H1 (cell line): ENCODE data around the gene WNT9B. TPM values are rescaled to one million over a fixed set of nuclear protein-coding genes. Genes with fewer than 3 reads are reported as not detected.

ENCODE experiments used
- CTCF ChIA-PET: fragments of 300-600 bp; sonication (Branson Sonifier 250); formaldehyde crosslinking; loops from one replicate; lab custom pipeline; 2021; ENCODE audit not compliant: partially characterized antibody; lab: Charles Lee
- POLR2A ChIA-PET: fragments of 300-600 bp; sonication (Branson Sonifier 250); formaldehyde crosslinking; loops from one replicate; lab custom pipeline; 2021; ENCODE audit warnings: inconsistent platforms; ENCODE audit not compliant: partially characterized antibody; lab: Charles Lee
- DNase-seq, 2 experiments: peaks; one replicate each; pipeline versions ENCODE4 v3.0.0 to v3.0.0-alpha.2; 2010 to 2022; ENCODE audit warnings: low spot score in 2 of 2, low read depth in 1 of 2, mixed read lengths in 1 of 2
- FAIRE-seq: peaks from 2 replicates; lab custom pipeline; 2011; peaks lifted over from hg19 to GRCh38; lab: Jason Lieb, UNC
- H2AFZ ChIP-seq: 2 replicates; pipeline ENCODE4 v1.8.1; 2012; ENCODE audit warnings: low read length, inconsistent platforms
- H2AK5ac ChIP-seq: 2 replicates; pipeline ENCODE4 v1.6.1; 2013; ENCODE audit warnings: low read depth, low read length
- H2BK120ac ChIP-seq: replicated peaks from 2 replicates; pipeline ENCODE3; 2013; ENCODE audit warnings: low read depth, low read length, inconsistent platforms
- H2BK12ac ChIP-seq: 2 replicates; pipeline ENCODE4 v1.6.1; 2013; ENCODE audit warnings: low read depth, low read length
- H2BK15ac ChIP-seq: 2 replicates; pipeline ENCODE4 v1.6.1; 2013; ENCODE audit warnings: low read length
- H2BK20ac ChIP-seq: 2 replicates; pipeline ENCODE4 v1.6.1; 2013; ENCODE audit warnings: low read length
- H2BK5ac ChIP-seq: 2 replicates; pipeline ENCODE4 v1.6.1; 2013; ENCODE audit warnings: low read depth, low read length
- H3K14ac ChIP-seq: 2 replicates; pipeline ENCODE4 v1.6.1; 2013; ENCODE audit warnings: inconsistent platforms; ENCODE audit not compliant: insufficient read length
- H3K18ac ChIP-seq: 2 replicates; pipeline ENCODE4 v1.6.1; 2013; ENCODE audit warnings: low read length; ENCODE audit errors: extremely low read depth
- H3K23ac ChIP-seq: 2 replicates; pipeline ENCODE4 v1.6.1; 2013; ENCODE audit warnings: inconsistent platforms; ENCODE audit not compliant: insufficient read length
- H3K23me2 ChIP-seq: 2 replicates; pipeline ENCODE4 v1.6.1; 2013; ENCODE audit warnings: low read depth, low read length
- H3K27ac ChIP-seq: 2 replicates; pipeline ENCODE4 v1.6.1; 2011; ENCODE audit warnings: low read depth, low read length, inconsistent platforms
- H3K27me3 ChIP-seq, 4 experiments: replicated peaks in 1 of 4; 1 replicate in 1 of 4; 2 replicates in 3 of 4; pipeline versions ENCODE4 v1.6.1 to v1.8.1; 2011 to 2013; ENCODE audit warnings: low read length in 3 of 4, mild to moderate bottlenecking in 3 of 4, inconsistent platforms in 2 of 4, mixed read lengths in 2 of 4, moderate library complexity in 1 of 4; ENCODE audit not compliant: control insufficient read depth in 3 of 4, insufficient read depth in 3 of 4; ENCODE audit errors: extremely low read depth in 1 of 4
- H3K36me3 ChIP-seq, 4 experiments: 2 replicates each; pipeline versions ENCODE4 v1.6.1 to v1.8.1; 2011 to 2013; ENCODE audit warnings: mild to moderate bottlenecking in 4 of 4, low read length in 3 of 4, moderate library complexity in 2 of 4, control low read depth in 1 of 4, inconsistent platforms in 1 of 4; ENCODE audit not compliant: insufficient read depth in 4 of 4, control insufficient read depth in 2 of 4
- H3K4ac ChIP-seq: replicated peaks from 2 replicates; pipeline ENCODE3; 2013; ENCODE audit warnings: low read length, low read depth, mixed read lengths, inconsistent platforms; ENCODE audit not compliant: insufficient read length
- H3K4me1 ChIP-seq, 4 experiments: replicated peaks in 1 of 4; 1 replicate in 1 of 4; 2 replicates in 3 of 4; pipeline versions ENCODE4 v1.6.1 to v1.8.1; 2011 to 2013; ENCODE audit warnings: low read length in 3 of 4, inconsistent platforms in 2 of 4, mixed read lengths in 1 of 4; ENCODE audit not compliant: insufficient read depth in 4 of 4, control insufficient read depth in 3 of 4
- H3K4me2 ChIP-seq, 2 experiments: 2 replicates each; pipeline versions ENCODE4 v1.6.1 to v1.8.1; 2011 to 2013; ENCODE audit warnings: low read depth in 2 of 2, low read length in 2 of 2, control low read depth in 1 of 2, inconsistent platforms in 1 of 2, mild to moderate bottlenecking in 1 of 2; ENCODE audit not compliant: insufficient read depth in 1 of 2
- H3K4me3 ChIP-seq, 4 experiments: fragments of 200-600, 300-600 bp in 1 of 4; sonication (generic), shearing (Covaris generic), sonication (Bioruptor Twin) in 1 of 4; 2 replicates each; pipeline versions ENCODE4 v1.5.1 to v1.8.1; 2011 to 2016; ENCODE audit warnings: low read length in 4 of 4, low read depth in 3 of 4, control low read depth in 2 of 4, inconsistent platforms in 2 of 4, mild to moderate bottlenecking in 2 of 4, mixed read lengths in 1 of 4, moderate library complexity in 1 of 4; ENCODE audit not compliant: insufficient read depth in 2 of 4; ENCODE audit errors: extremely low read depth in 1 of 4
- H3K56ac ChIP-seq: replicated peaks from 2 replicates; pipeline ENCODE3; 2013; ENCODE audit warnings: low read depth, mild to moderate bottlenecking, mixed read lengths, low read length, inconsistent platforms; ENCODE audit not compliant: insufficient read length
- H3K79me1 ChIP-seq: 2 replicates; pipeline ENCODE4 v1.6.1; 2013; ENCODE audit warnings: low read depth, low read length, control low read depth
- H3K79me2 ChIP-seq, 2 experiments: 2 replicates each; pipeline versions ENCODE4 v1.6.1 to v1.8.1; 2012 to 2013; ENCODE audit warnings: low read length in 2 of 2, mild to moderate bottlenecking in 2 of 2, inconsistent platforms in 1 of 2; ENCODE audit not compliant: insufficient read depth in 2 of 2, control insufficient read depth in 1 of 2
- H3K9ac ChIP-seq, 4 experiments: replicated peaks in 1 of 4; 1 replicate in 1 of 4; 2 replicates in 3 of 4; pipeline versions ENCODE4 v1.6.1 to v1.8.1; 2011 to 2013; ENCODE audit warnings: low read depth in 3 of 4, low read length in 3 of 4, control low read depth in 2 of 4, mild to moderate bottlenecking in 2 of 4, moderate library complexity in 2 of 4, inconsistent platforms in 1 of 4; ENCODE audit errors: extremely low read depth in 1 of 4
- H3K9me3 ChIP-seq, 2 experiments: 2 replicates each; pipeline versions ENCODE4 v1.6.1 to v1.8.1; 2012 to 2013; ENCODE audit warnings: mild to moderate bottlenecking in 2 of 2, moderate library complexity in 2 of 2, control low read depth in 1 of 2, inconsistent platforms in 1 of 2, low read depth in 1 of 2, low read length in 1 of 2, mixed read lengths in 1 of 2; ENCODE audit not compliant: insufficient read depth in 2 of 2
- H4K20me1 ChIP-seq, 2 experiments: replicated peaks in 1 of 2; 2 replicates each; pipeline versions ENCODE3 to v1.8.1; 2011 to 2013; ENCODE audit warnings: inconsistent platforms in 2 of 2, low read length in 2 of 2, mild to moderate bottlenecking in 1 of 2; ENCODE audit not compliant: insufficient read depth in 2 of 2, control insufficient read depth in 1 of 2
- H4K5ac ChIP-seq: 2 replicates; pipeline ENCODE4 v1.6.1; 2013; ENCODE audit warnings: low read length, low read depth, mixed read lengths, inconsistent platforms; ENCODE audit not compliant: insufficient read length
- H4K8ac ChIP-seq: 2 replicates; pipeline ENCODE4 v1.8.0; 2013; ENCODE audit warnings: mild to moderate bottlenecking, moderate library complexity, low read length, inconsistent platforms; ENCODE audit not compliant: insufficient read depth; ENCODE audit errors: extremely low read depth
- H4K91ac ChIP-seq: replicated peaks from 2 replicates; pipeline ENCODE3; 2013; ENCODE audit warnings: low read length, mixed read lengths, inconsistent platforms; ENCODE audit not compliant: insufficient read length
- EP300 ChIP-seq, 2 experiments: IDR thresholded peaks; 1 replicate in 1 of 2; 2 replicates in 1 of 2; pipeline ENCODE4 v1.6.1; 2011 to 2012; ENCODE audit warnings: low read depth in 2 of 2, low read length in 2 of 2, mild to moderate bottlenecking in 2 of 2, borderline replicate concordance in 1 of 2, inconsistent platforms in 1 of 2, moderate library complexity in 1 of 2
- WGBS, 2 experiments: shearing (Covaris generic) in 1 of 2; methylation state at CpG; one replicate each; pipeline versions ENCODE4 v1.1.6 to v1.1.7; 2013 to 2015; ENCODE audit warnings: low lambda C conversion rate in 2 of 2, mixed read lengths in 2 of 2, inconsistent platforms in 1 of 2, low coverage in 1 of 2, missing lambda C conversion rate in 1 of 2; ENCODE audit not compliant: insufficient replicate concordance in 2 of 2, insufficient coverage in 1 of 2, insufficient read length in 1 of 2; ENCODE audit errors: extremely low coverage in 1 of 2, missing lambda C conversion rate in 1 of 2; 5-methylcytosine and 5-hydroxymethylcytosine counted together
- polyA plus RNA-seq, 7 experiments: library from polyadenylated mRNA; depleted of rRNA in 3 of 7; stranded (reverse) in 5 of 7; unstranded in 2 of 7; fragments of >200 nt in 5 of 7; fragments of 200-250 nt in 2 of 7; gene quantifications; 1 replicate in 5 of 7; 2 replicates in 1 of 7; 4 replicates in 1 of 7; pipeline versions ENCODE4 v1.2.1 to v1.2.3, GENCODE V29; 2011 to 2013; ENCODE audit warnings: missing spikeins in 2 of 7, mixed read lengths in 2 of 7
- total RNA-seq: library from RNA; stranded (reverse); fragmentation: NEBNext Ultra II Directional; extraction: Animal tissue kit (Norgen Biotek cat#: 25700); gene quantifications from 2 replicates; pipeline ENCODE4 v1.2.1, GENCODE V29; 2021

WNT9B gene
- total and polyA plus RNA-seq, 2 of the 8 experiments (the other 6 are each of a cell fraction or from before 2014, with no cell fraction given) = 0.21 TPM; not detected in 1

DNA sequence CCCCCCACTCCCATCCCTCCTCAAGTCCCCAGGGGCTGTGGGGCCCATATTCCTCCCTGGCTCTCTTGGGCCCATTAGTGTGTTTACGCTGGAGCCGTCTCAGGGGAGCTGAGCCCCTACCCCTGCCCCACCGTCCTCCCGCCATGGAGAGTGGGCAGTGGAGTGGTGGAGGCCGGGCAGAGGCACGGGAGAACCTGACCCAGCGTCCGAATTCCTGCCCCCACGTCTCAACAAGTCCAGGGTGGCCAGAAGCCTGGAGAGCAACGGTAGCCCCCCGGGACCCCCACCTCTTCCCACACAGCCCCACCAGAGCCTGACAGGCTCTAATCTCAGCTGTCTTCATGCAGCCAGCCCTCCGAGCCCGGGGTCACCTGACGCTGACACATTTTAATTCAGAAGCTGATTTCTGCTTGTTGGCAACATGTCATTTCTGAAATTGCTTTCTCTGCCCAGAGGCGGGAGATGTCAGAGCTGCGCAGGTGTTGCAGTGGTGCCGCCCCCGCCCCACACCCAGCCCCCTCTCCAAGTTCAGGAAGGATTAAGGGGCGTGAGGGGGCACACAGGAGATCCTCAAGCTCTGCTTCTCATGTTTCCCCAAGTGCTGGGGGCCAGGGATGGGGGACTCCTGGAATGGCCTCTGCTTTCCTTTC, 32.6 kb downstream of the WNT9B start:
- Histone ChIP-seq H3K4ac (no peak overlapping the region), H3K23me2 (no peaks in the 10 kb centered on the region), H2BK15ac (no peak overlapping the region), H3K56ac (no peak overlapping the region), H3K9ac (no peak overlapping the region), H3K27me3 (no peaks in the 10 kb centered on the region), H3K4me2 (no peak overlapping the region), H3K14ac (no peak overlapping the region), H4K20me1 (no peaks in the 10 kb centered on the region), H4K91ac (no peak overlapping the region), H2BK20ac (no peak overlapping the region), H3K79me1 (no peaks in the 10 kb centered on the region), H3K27ac (no peak overlapping the region), H3K9me3 (no peaks in the 10 kb centered on the region), H3K36me3 (no peaks in the 10 kb centered on the region), H4K8ac (peak overlapping the region; percentile 18; the same call in 1 of the 2 replicates), H2AK5ac (no peak overlapping the region), H4K5ac (no peak overlapping the region), H3K23ac (no peak overlapping the region), H3K79me2 (no peaks in the 10 kb centered on the region), H2BK120ac (no peak overlapping the region), H3K18ac (no peak overlapping the region), H2BK12ac (no peak overlapping the region), H2AFZ (no peak overlapping the region), H2BK5ac (no peak overlapping the region), H3K4me3 (no peak overlapping the region), H3K4me1 (no peaks in the 10 kb centered on the region)
- WGBS, 2 experiments = 93% methylated on average over 17 of the region's 19 CpGs; no CpG with 5 or more reads in 1 of the 2 experiments
- FAIRE-seq = no peak
- DNase-seq = no peak
- ChIA-PET CTCF (interaction anchor here (0.7 to 4.3 kb wide), 4 partner anchors 9 to 39 kb away, joined by 3 to 41 read pairs (median 3); no protein-coding TSS in a partner anchor), POLR2A (no interaction called here)
- TF ChIP-seq EP300 (IDR thresholded peaks at IDR 0.05; ENCODE audit: borderline replicate concordance in 1 of 2, low read depth in 2 of 2, low read length in 2 of 2) = no peak
